ENCODE results near the gene PYGL.

GRCh38 chr14:50904719-50905118 is 39.6 kb downstream of the PYGL start:
- no peak for TF ChIP-seq CTCF (conservative IDR thresholded peaks at IDR 0.05; ENCODE audit: low read depth in 2 of 2)
- no peak for TF ChIP-seq POLR2AphosphoS5 (IDR thresholded peaks at IDR 0.05; ENCODE audit: low read depth)
- no peak for TF ChIP-seq ZNF331 (CRISPR knock-in tag; IDR thresholded peaks at IDR 0.05; ENCODE audit: low read depth)
- no peak for TF ChIP-seq EZH2phosphoT487 (IDR thresholded peaks at IDR 0.05; ENCODE audit: unreplicated experiment)
- no peak for TF ChIP-seq EZH2 (IDR thresholded peaks at IDR 0.05; ENCODE audit: low read depth, unreplicated experiment)
- TF ChIP-seq CREB1 (CRISPR knock-in tag; IDR thresholded peaks at IDR 0.05; ENCODE audit: low read depth), result no peak
- no peak for TF ChIP-seq ETS1 (IDR thresholded peaks at IDR 0.05)
- TF ChIP-seq REST (IDR thresholded peaks at IDR 0.05; ENCODE audit: unreplicated experiment), result no peak
- no peak for TF ChIP-seq NANOG (IDR thresholded peaks at IDR 0.05; ENCODE audit: borderline replicate concordance)
- no peak for TF ChIP-seq STAT1 (IDR thresholded peaks at IDR 0.05; ENCODE audit: unreplicated experiment)
- no peak for TF ChIP-seq ZNF114 (CRISPR knock-in tag; IDR thresholded peaks at IDR 0.05)
- no peak for TF ChIP-seq JUNB (IDR thresholded peaks at IDR 0.05; ENCODE audit: unreplicated experiment)

Measured in GM23338 (cell line).